Heart left ventricle (tissue), 16 donors: Measurements from ENCODE around the gene CACNA2D3. TPM values are rescaled to one million over a fixed set of nuclear protein-coding genes. Genes with fewer than 3 reads are reported as not detected.

Experiments used
- ATAC-seq, 4 donors: fragments of 200-7000 bp; cut with Tn5 transposase; one replicate each; pipeline ENCODE4 v1.9.1; 2020 to 2022; ENCODE audit warnings: moderate library complexity in 4 of 4, mild to moderate bottlenecking in 3 of 4, moderate number of reproducible peaks in 1 of 4
- DNase-seq, 5 donors: peaks; one replicate each; pipeline ENCODE4 v3.0.0-alpha.2; 2020
- H3K27ac ChIP-seq, 12 donors: fragments of 200-600 bp; sonication (generic) in 4 of 12; one replicate each; pipeline versions ENCODE4 v1.5.0 to v1.8.0; 2016 to 2022; ENCODE audit warnings: mild to moderate bottlenecking in 2 of 12
- H3K27me3 ChIP-seq, 9 donors: fragments of 200-600 bp; sonication (generic) in 2 of 9; one replicate each; pipeline versions ENCODE4 v1.5.1 to v1.8.0; 2016 to 2022; ENCODE audit warnings: mild to moderate bottlenecking in 3 of 9
- H3K36me3 ChIP-seq, 9 donors: fragments of 200-600 bp; sonication (generic) in 2 of 9; one replicate each; pipeline versions ENCODE4 v1.5.0 to v1.8.0; 2018 to 2022; ENCODE audit warnings: mild to moderate bottlenecking in 2 of 9
- H3K4me1 ChIP-seq, 12 donors: fragments of 200-600 bp; sonication (generic) in 4 of 12; one replicate each; pipeline versions ENCODE4 v1.5.0 to v1.8.0; 2016 to 2022; ENCODE audit warnings: mild to moderate bottlenecking in 3 of 12
- H3K4me3 ChIP-seq, 12 donors: fragments of 200-600 bp; sonication (generic) in 4 of 12; one replicate each; pipeline versions ENCODE4 v1.5.0 to v1.8.0; 2017 to 2022; ENCODE audit warnings: mild to moderate bottlenecking in 9 of 12, moderate library complexity in 4 of 12
- H3K9me3 ChIP-seq, 12 donors: fragments of 200-600 bp; sonication (generic) in 4 of 12; one replicate each; pipeline versions ENCODE4 v1.5.0 to v1.8.0; 2016 to 2022; ENCODE audit warnings: mild to moderate bottlenecking in 1 of 12
- CTCF ChIP-seq, 12 donors: fragments of 200-600 bp; sonication (generic) in 4 of 12; IDR thresholded peaks; one replicate each; pipeline versions ENCODE4 v1.5.0 to v1.8.0; 2018 to 2022; ENCODE audit warnings: antibody characterized with exemption in 12 of 12, mild to moderate bottlenecking in 5 of 12
- POLR2A ChIP-seq, 2 donors: fragments of 450-650 bp; IDR thresholded peaks; one replicate each; pipeline ENCODE4 v1.6.1; 2017; ENCODE audit warnings: antibody characterized with exemption in 2 of 2, mild to moderate bottlenecking in 2 of 2, moderate library complexity in 2 of 2
- WGBS, 4 donors: extraction: QIAGEN DNeasy Blood & Tissue Kit in 2 of 4; methylation state at CpG; one replicate each; pipeline versions ENCODE4 v1.1.5 to v1.1.7; 2013 to 2018; 5-methylcytosine and 5-hydroxymethylcytosine counted together
- intact Hi-C, 10 donors: fragments of 100-400 bp; cut with DNase I; formaldehyde crosslinking; loops; one replicate each; pipeline versions ENCODE4 v1.11.1 to v1.14.2; 2022
- polyA plus RNA-seq, 2 donors: library from polyadenylated mRNA; stranded (reverse); fragments of 200-250 nt; gene quantifications; one replicate each; pipeline ENCODE4 v1.2.3, GENCODE V29; 2013
- total RNA-seq, 9 donors: library from RNA; depleted of rRNA in 2 of 9; stranded (reverse); fragments of >200 nt in 2 of 9; fragmentation: NEBNext Ultra II Directional in 3 of 9; extraction: Animal tissue kit (Norgen Biotek cat#: 25700) in 3 of 9; gene quantifications; one replicate each; pipeline versions ENCODE4 v1.1.0 to v1.2.4, GENCODE V29; 2016 to 2023
- donor health status: ischemic (EF 13 %, LVEDD 7.1; RV severe dilation, severe dysfunction).
- donor health status: healthy with polysubstance abuse.
- donor health status: DM: no; HTN: yes; CAD: no.
- donor health status: DM: no; HTN: no; CAD: no.
- donor health status: ischemic (EF 25% LVEDD 6.9; RV normal size, moderate dysfunction).
- donor health status: ischemic (EF 25% LVEDD 5.7; RV mildly dilated, moderate dysfunction).
- donor health status: healthy.
- donor health status: DM: yes; HTN: yes; CAD: no.
- donor health status: ischemic (EF 35%, LVEDD 5.7; RV mildly dilated, moderate dysfunction).
- donor health status: nonischemic (EF 11% LVEDD 7.7; RV severe dilation, severe dysfunction).
- donor health status: DM: yes; HTN: yes; CAD: no.
- donor health status: PGD.
- donor health status: ischemic (EF 29% LVEDD 5.4; RV normal size, mild dysfunction).
- donor health status: nonischemic (EF 23%, LVEDD 6.1; RV moderate dilation, normal function).

Gene CACNA2D3
- total and polyA plus RNA-seq, 11 donors: 0.17 to 25.1 (median 12.8) TPM

- peaks cover 0 to 42% (median 10%) of the 10 kb centered on the region in 12 donors for H3K4me1 ChIP-seq
- H3K9me3 ChIP-seq: no peaks in the 10 kb centered on the region
- TF ChIP-seq POLR2A (IDR thresholded peaks at IDR 0.05) (no peak), CTCF (IDR thresholded peaks at IDR 0.05) (no peak)
- no peaks in the 10 kb centered on the region for H3K36me3 ChIP-seq
- no peaks in the 10 kb centered on the region for H3K27me3 ChIP-seq
- DNase-seq: peak in 4 of 5 donors; percentile 42 to 73 (median 44)
- no peak overlapping the region for H3K4me3 ChIP-seq
- H3K27ac ChIP-seq: peak overlapping the region in 2 of 12 donors; percentile 28 to 78
- 42 to 52% (median 43%) methylated on average over 5 of the region's 5 CpGs for WGBS, 4 donors
- intact Hi-C loops: no loop called here
- ATAC-seq: peak; percentile 71 to 86 (median 79)
Observed at GRCh38 chr3:54988838-54989630, 866.7 kb downstream of the CACNA2D3 start.

DNA sequence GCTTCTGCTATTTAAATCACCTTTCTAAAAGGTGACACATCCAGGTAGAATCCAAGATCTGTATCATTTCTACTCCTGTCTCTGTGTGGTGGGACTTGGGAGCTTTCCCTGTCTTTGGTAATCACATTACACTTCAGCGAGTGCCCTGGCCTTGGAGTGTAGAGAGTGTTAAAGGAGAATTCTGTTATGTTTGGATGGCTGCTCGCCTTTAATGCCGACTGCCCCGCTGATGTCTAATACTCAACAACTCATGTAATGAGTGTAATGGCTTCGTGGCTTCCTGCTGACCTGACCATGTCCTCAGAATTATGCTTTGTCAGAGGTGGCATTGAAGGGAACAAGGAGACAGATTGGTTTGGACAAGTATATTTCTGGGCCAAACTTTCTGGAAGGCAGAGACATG is 871.8 kb downstream of the CACNA2D3 start:
- no peak for ATAC-seq
- Histone ChIP-seq H3K27ac (no peak overlapping the region), H3K4me3 (no peak overlapping the region), H3K36me3 (no peaks in the 10 kb centered on the region), H3K4me1 (peaks cover 0 to 9% (median 1%) of the 10 kb centered on the region in 12 donors), H3K27me3 (no peaks in the 10 kb centered on the region), H3K9me3 (no peaks in the 10 kb centered on the region)
- intact Hi-C loops: no loop called here
- WGBS, 4 donors: 52 to 70% (median 62%) methylated on average over 5 of the region's 5 CpGs
- TF ChIP-seq POLR2A (IDR thresholded peaks at IDR 0.05) (no peak), CTCF (IDR thresholded peaks at IDR 0.05) (no peak)
- DNase-seq: no peak

DNA sequence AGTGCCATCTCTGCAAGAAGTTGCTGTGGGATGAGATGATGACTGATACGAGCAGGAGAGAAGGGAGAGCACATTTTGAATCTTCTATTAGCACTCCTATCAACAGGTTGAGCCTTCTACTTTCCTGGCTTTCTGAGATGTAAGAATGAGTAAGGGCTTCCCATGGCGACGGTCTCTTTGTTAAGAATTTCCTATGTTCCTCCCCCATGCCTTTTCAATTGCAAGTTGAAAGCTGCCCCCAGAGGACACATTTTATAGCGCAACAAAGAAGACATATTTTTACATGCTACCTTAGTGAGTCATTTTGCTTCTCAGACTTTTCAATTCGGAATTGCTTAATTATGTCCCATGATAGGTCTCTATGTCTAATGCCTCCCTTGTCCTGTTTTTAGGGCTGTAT is 876.8 kb downstream of the CACNA2D3 start:
- intact Hi-C loops: no loop called here
- TF ChIP-seq CTCF (IDR thresholded peaks at IDR 0.05): peak in 2 of 12 donors; percentile 16 to 20
- no peak for TF ChIP-seq POLR2A (IDR thresholded peaks at IDR 0.05)
- ATAC-seq: peak in 2 of 4 donors; percentile 18 to 71

DNA sequence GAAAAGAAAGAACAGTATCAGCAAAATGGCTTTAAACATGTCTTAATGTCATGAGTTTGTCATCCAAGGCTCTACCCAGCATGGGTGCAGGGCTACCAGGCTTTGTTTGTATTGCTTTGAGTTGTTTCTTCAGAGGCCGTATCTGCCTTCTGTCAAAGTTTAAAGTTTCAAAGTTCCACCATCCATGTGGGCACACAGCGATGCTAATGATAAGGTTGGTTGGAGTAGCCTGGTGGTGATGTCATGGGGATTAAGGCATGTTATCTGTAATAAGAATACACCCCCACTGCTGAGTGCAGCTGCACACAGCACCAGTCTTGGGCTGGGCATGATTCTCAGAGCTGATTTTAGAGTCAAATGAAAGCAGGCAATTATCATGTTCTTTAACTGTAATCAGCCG is 877.5 kb downstream of the CACNA2D3 start:
- H3K4me1 ChIP-seq: peaks cover 0 to 17% (median 0%) of the 10 kb centered on the region in 12 donors
- no peak for DNase-seq
- intact Hi-C loops: no loop called here

More for the DNA sequence above, 876.8 kb downstream of the CACNA2D3 start:
- Histone ChIP-seq H3K9me3 (no peaks in the 10 kb centered on the region), H3K36me3 (no peaks in the 10 kb centered on the region), H3K4me1 (peaks cover 0 to 17% (median 0%) of the 10 kb centered on the region in 12 donors), H3K4me3 (no peak overlapping the region), H3K27me3 (no peaks in the 10 kb centered on the region), H3K27ac (no peak overlapping the region)
- no peak for DNase-seq
- 40 to 57% (median 49%) methylated on average over 4 to 5 of the region's 5 CpGs for WGBS, 4 donors

More for the DNA sequence above, 877.5 kb downstream of the CACNA2D3 start:
- Histone ChIP-seq H3K9me3 (no peaks in the 10 kb centered on the region), H3K27ac (no peak overlapping the region), H3K4me3 (no peak overlapping the region), H3K27me3 (no peaks in the 10 kb centered on the region), H3K36me3 (no peaks in the 10 kb centered on the region)
- TF ChIP-seq CTCF (IDR thresholded peaks at IDR 0.05): no peak
- TF ChIP-seq POLR2A (IDR thresholded peaks at IDR 0.05): no peak
- ATAC-seq: peak in 1 of 4 donors; percentile 21
- WGBS, 4 donors: 66 to 79% (median 67%) methylated on average over 3 of the region's 3 CpGs
